Sigmoid colon (tissue), 4 donors: Measurements from ENCODE around the gene RILPL2.

ENCODE experiments used
- EP300 ChIP-seq, 4 donors: sonication (generic); formaldehyde crosslinking; IDR thresholded peaks; one replicate each; pipeline ENCODE4 v1.6.1; 2017; ENCODE audit warnings: antibody characterized with exemption in 4 of 4
- POLR2A ChIP-seq, 2 donors: fragments of 450-650 bp; IDR thresholded peaks; one replicate each; pipeline ENCODE4 v1.6.1; 2016; ENCODE audit warnings: antibody characterized with exemption in 2 of 2, mild to moderate bottlenecking in 2 of 2, moderate library complexity in 2 of 2
- POLR2AphosphoS5 ChIP-seq, 4 donors: sonication (generic); formaldehyde crosslinking; IDR thresholded peaks; one replicate each; pipeline ENCODE4 v1.6.1; 2017; ENCODE audit warnings: antibody characterized with exemption in 4 of 4
- TF ChIP-seq, protein P1 (sequence below), 4 experiments: fragments of 450-650 bp in 3 of 4; fragments of 200-600 bp in 1 of 4; IDR thresholded peaks; one replicate each; pipeline ENCODE4 v1.5.1; 2016 to 2019; ENCODE audit warnings: antibody characterized with exemption in 4 of 4, mild to moderate bottlenecking in 3 of 4, moderate library complexity in 2 of 4

DNA sequence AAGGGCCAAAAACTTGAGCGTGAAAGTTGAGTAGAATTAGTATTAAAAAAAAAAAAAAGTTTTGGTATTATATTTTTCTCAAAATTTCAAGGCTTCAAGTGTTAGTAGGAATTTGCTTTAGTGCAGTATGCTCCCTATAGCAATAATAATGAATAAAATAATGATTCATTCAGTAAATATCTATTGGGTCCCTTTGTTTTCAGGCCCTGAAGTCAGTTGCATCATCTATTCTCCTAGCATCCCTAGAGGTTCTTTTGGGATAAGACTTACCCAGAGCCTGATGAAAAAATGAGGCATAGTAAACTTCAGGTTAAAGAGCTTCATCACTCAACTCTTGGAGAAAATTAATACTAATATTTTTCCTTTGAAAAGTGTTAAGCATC lies 51.5 kb downstream of the RILPL2 start:
- no peak for TF ChIP-seq POLR2A (IDR thresholded peaks at IDR 0.05)
- TF ChIP-seq, protein P1, sequence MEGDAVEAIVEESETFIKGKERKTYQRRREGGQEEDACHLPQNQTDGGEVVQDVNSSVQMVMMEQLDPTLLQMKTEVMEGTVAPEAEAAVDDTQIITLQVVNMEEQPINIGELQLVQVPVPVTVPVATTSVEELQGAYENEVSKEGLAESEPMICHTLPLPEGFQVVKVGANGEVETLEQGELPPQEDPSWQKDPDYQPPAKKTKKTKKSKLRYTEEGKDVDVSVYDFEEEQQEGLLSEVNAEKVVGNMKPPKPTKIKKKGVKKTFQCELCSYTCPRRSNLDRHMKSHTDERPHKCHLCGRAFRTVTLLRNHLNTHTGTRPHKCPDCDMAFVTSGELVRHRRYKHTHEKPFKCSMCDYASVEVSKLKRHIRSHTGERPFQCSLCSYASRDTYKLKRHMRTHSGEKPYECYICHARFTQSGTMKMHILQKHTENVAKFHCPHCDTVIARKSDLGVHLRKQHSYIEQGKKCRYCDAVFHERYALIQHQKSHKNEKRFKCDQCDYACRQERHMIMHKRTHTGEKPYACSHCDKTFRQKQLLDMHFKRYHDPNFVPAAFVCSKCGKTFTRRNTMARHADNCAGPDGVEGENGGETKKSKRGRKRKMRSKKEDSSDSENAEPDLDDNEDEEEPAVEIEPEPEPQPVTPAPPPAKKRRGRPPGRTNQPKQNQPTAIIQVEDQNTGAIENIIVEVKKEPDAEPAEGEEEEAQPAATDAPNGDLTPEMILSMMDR (IDR thresholded peaks at IDR 0.05) = no peak
- TF ChIP-seq POLR2AphosphoS5 (IDR thresholded peaks at IDR 0.05) = no peak
- TF ChIP-seq EP300 (IDR thresholded peaks at IDR 0.05) = no peak
